Measurements from ENCODE around the gene EIF2B2. TPM values are rescaled to one million over a fixed set of nuclear protein-coding genes. Genes with fewer than 3 reads are reported as not detected.

The EIF2B2 gene
- total RNA-seq, 4 donors from 2014 or later = 23.3 to 58.0 (median 45.9) TPM

DNA sequence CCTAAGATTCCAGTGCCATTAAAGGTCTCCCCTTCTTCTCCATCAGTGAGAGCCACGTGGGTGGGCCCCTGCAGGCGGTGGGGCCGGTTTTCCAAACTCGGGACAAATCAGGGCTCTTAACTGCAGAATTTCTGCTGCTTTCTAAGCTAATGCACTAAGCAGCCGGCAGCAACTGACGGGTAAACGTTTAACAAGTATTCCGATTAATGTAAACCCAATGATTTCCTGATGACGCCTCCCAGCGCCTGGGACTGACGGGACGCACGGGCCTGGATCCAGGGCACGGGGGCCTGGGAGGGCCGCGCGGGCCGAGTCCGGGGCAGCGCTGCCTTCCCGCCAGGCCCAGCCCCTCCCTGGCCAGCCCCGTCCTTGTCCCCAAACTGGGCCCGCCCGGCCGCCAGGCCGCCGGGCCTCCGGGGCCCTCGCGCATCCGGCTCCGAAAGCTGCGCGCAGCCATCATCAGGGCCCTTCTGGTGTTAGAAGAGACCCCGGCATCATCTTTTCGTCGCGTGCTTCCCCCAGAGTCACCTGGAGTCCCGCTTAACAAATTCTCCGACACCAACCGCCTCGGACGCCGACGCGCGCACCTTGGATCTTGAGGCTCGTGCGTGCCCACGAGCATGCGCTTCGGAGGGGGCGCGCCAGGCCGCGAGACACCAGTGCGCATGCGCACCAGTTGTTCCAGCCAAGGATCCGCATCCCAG is 48.3 kb downstream of the EIF2B2 start, which contains the start of gene MLH3:
Gene MLH3 (minus strand): TSS at position 616 of the 704 bp plus-strand sequence. CDS start 1,812 bp downstream, outside the sequence.
- Histone ChIP-seq H3K27me3 (no peaks in the 10 kb centered on the region), H3K36me3 (no peaks in the 10 kb centered on the region), H3K4me1 (peaks cover 25 to 55% (median 43%) of the 10 kb centered on the region in 4 donors), H3K9me3 (no peaks in the 10 kb centered on the region), H3K4me3 (peak within 1 kb of the TSS; percentile 65 to 73 (median 68)), H3K27ac (replicated peaks in 1 of 4) (peak within 1 kb of the TSS; percentile 88 to 93 (median 91))
- intact Hi-C loops (cut with DNase I) = no loop called here
- DNase-seq (ENCODE audit: extremely low spot score) = peak; percentile 93
- TF ChIP-seq EP300 (IDR thresholded peaks at IDR 0.05) (no peak), POLR2AphosphoS5 (IDR thresholded peaks at IDR 0.05) (peak; percentile 87 to 92), POLR2A (IDR thresholded peaks at IDR 0.05; ENCODE audit: low read depth) (peak; percentile 54)
- TF ChIP-seq, protein P1, sequence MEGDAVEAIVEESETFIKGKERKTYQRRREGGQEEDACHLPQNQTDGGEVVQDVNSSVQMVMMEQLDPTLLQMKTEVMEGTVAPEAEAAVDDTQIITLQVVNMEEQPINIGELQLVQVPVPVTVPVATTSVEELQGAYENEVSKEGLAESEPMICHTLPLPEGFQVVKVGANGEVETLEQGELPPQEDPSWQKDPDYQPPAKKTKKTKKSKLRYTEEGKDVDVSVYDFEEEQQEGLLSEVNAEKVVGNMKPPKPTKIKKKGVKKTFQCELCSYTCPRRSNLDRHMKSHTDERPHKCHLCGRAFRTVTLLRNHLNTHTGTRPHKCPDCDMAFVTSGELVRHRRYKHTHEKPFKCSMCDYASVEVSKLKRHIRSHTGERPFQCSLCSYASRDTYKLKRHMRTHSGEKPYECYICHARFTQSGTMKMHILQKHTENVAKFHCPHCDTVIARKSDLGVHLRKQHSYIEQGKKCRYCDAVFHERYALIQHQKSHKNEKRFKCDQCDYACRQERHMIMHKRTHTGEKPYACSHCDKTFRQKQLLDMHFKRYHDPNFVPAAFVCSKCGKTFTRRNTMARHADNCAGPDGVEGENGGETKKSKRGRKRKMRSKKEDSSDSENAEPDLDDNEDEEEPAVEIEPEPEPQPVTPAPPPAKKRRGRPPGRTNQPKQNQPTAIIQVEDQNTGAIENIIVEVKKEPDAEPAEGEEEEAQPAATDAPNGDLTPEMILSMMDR (IDR thresholded peaks at IDR 0.05) = peak in 1 of 3 experiments; percentile 15
- under 1% methylated on average over 20 of the region's 59 CpGs for WGBS

DNA sequence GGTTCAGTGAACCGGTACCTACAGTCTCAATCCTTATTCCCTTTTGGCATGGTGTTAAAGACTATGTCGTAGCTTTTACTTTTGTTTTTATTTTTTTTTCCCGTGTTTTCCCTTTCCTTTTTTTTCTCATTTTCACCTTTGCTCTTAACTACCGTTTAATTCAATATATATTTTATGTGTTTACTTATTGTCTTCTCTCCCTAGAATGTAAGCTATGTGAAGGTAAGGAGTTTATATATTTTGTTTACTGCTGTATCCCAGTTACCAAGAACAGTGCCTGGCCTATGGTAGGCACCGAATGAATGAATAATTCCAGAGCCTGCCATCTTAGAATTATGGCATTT is 48.8 kb downstream of the EIF2B2 start:
- no peaks in the 10 kb centered on the region for H3K36me3 ChIP-seq
- no peaks in the 10 kb centered on the region for H3K27me3 ChIP-seq
- intact Hi-C loops (cut with DNase I) = no loop called here
- no peaks in the 10 kb centered on the region for H3K9me3 ChIP-seq
- H3K4me1 ChIP-seq = peaks cover 23 to 51% (median 39%) of the 10 kb centered on the region in 4 donors
- TF ChIP-seq, protein P1 (IDR thresholded peaks at IDR 0.05) = no peak
- TF ChIP-seq EP300 (IDR thresholded peaks at IDR 0.05) = no peak
- TF ChIP-seq POLR2AphosphoS5 (IDR thresholded peaks at IDR 0.05) = no peak
- no peak for TF ChIP-seq POLR2A (IDR thresholded peaks at IDR 0.05; ENCODE audit: low read depth)
- peak overlapping the region; percentile 65 to 73 (median 68) for H3K4me3 ChIP-seq
- H3K27ac ChIP-seq (replicated peaks in 1 of 4) = peak overlapping the region; percentile 88 to 93 (median 91)
- WGBS = 24% methylated on average over 5 of the region's 5 CpGs
- DNase-seq (ENCODE audit: extremely low spot score) = no peak

DNA sequence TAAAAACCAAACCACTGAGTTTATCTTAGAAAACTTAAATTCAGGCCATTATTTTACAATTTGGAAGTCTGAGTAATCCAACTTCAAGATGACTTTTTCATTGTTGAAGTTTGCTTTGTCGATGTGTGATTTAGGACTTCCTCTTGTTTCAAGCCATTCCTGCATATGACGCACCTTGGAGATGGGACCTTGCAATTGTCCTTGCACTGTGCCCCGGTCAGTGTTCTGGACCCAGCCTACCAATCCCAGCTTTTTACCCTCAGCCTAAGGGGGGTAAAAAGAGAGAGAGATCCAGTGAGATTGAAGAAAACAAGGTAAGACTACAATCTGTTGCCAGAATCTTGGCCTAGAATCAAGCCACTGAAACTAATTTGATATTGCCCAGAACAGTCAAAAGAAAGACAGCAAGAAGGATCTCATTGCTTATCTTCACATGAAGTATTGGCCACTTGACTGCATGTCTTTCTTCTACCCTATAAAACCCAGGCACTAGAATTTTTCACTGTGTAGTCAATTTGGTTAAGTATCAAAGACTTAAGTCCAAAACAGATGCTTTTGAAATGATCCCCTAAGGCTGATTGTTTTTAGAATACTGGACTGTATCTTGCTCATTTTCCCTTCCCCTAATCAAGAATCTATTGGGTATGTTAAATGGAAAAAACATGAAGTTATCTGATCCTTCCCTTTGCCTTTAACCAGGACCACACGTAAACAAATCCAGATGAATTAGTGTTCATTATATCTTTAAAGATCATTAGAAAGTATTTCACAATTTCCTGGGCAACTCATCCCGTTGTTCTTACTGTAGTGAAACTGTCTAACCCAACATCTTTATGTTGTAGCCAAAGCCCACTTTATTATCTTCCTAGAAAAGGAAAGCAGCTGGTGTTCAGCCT is 50.9 kb downstream of the EIF2B2 start:
- WGBS = 58% methylated on average over 5 of the region's 5 CpGs
- intact Hi-C loops (cut with DNase I) = no loop called here

DNA sequence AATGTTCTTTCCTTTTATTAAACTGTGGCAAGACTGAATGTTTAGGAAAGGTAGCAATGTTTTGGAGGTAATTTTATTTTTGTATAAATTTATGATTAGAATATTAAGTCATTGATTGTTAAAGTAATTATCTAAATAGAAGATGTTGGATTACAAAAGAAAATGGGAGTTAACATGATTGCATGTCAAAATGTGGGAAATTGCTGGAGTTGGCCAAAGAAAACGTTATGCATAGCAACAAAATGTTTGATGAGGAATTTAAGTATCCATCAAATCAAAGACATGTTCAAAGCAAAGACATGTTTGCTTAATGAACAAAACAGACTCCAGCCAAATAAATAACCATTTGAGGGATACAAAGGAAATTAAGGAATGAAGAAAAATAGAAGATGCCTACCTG is 51.7 kb downstream of the EIF2B2 start:
- intact Hi-C loops (cut with DNase I) = no loop called here
- TF ChIP-seq EP300 (IDR thresholded peaks at IDR 0.05) = no peak
- no peak for TF ChIP-seq POLR2AphosphoS5 (IDR thresholded peaks at IDR 0.05)
- no peak for TF ChIP-seq POLR2A (IDR thresholded peaks at IDR 0.05; ENCODE audit: low read depth)
- TF ChIP-seq, protein P1 (IDR thresholded peaks at IDR 0.05) = no peak
- Histone ChIP-seq H3K36me3 (no peaks in the 10 kb centered on the region), H3K4me1 (peaks cover 10 to 23% (median 20%) of the 10 kb centered on the region in 4 donors), H3K27ac (replicated peaks in 1 of 4) (no peak overlapping the region), H3K27me3 (no peaks in the 10 kb centered on the region), H3K9me3 (no peaks in the 10 kb centered on the region), H3K4me3 (no peak overlapping the region)
- no peak for DNase-seq (ENCODE audit: extremely low spot score)
- 58% methylated on average over 1 of the region's 1 CpG for WGBS

More for the DNA sequence above, 50.9 kb downstream of the EIF2B2 start:
- no peak overlapping the region for H3K27ac ChIP-seq (replicated peaks in 1 of 4)
- TF ChIP-seq, protein P1 (IDR thresholded peaks at IDR 0.05) = no peak
- TF ChIP-seq EP300 (IDR thresholded peaks at IDR 0.05) (no peak), POLR2AphosphoS5 (IDR thresholded peaks at IDR 0.05) (no peak), POLR2A (IDR thresholded peaks at IDR 0.05; ENCODE audit: low read depth) (no peak)
- no peak overlapping the region for H3K4me3 ChIP-seq
- no peaks in the 10 kb centered on the region for H3K27me3 ChIP-seq
- H3K9me3 ChIP-seq = no peaks in the 10 kb centered on the region
- peaks cover 18 to 31% (median 28%) of the 10 kb centered on the region in 4 donors for H3K4me1 ChIP-seq
- no peaks in the 10 kb centered on the region for H3K36me3 ChIP-seq
- no peak for DNase-seq (ENCODE audit: extremely low spot score)
